ENCODE measurements around the gene IL10RA.
A peak's percentile ranks its signal among the peaks of the same experiment; 100 is the strongest.
"Not testable (repeated sequence)": the region's sequence is repeated elsewhere in the genome, so short reads cannot be mapped to it uniquely, and the experiment has no call there.

IL10RA gene
- long read RNA-seq, donor 1: 0 reads
- long read RNA-seq, donor 2: 0 reads
- long read RNA-seq, donor 3: 0 reads
- long read RNA-seq, donor 4, partial matches to known transcripts: 0 of 1 reads
- long read RNA-seq, donor 4, other reads (novel, unspliced or antisense): 0 of 1 reads
- long read RNA-seq, donor 5: 0 reads
- long read RNA-seq, donor 6: 0 reads
- long read RNA-seq, donor 7: 0 reads
- long read RNA-seq, donor 8: 0 reads

- peak; percentile 94 for DNase-seq
These were observed at the start of gene IL10RA for GRCh38 chr11:117985953-117986887. TSS of gene IL10RA (plus strand) at chr11:117986394. CDS start at chr11:117986468, 74 bp downstream.

GRCh38 chr11:117936973-117937372 lies 49.2 kb upstream of the IL10RA start:
- DNase-seq: no peak

GRCh38 chr11:117940736-117941135 lies 45.5 kb upstream of the IL10RA start:
- DNase-seq: no peak

- no peak for DNase-seq
These were observed 45.0 kb upstream of the IL10RA start for GRCh38 chr11:117941163-117941707.

- DNase-seq: no peak
These were observed 44.1 kb upstream of the IL10RA start for GRCh38 chr11:117941976-117942654.

- no peak for DNase-seq
These were observed 41.6 kb upstream of the IL10RA start for GRCh38 chr11:117944554-117944953.

GRCh38 chr11:117945047-117945810 lies 41.0 kb upstream of the IL10RA start:
- no peak for DNase-seq

- DNase-seq: no peak
These were observed 39.9 kb upstream of the IL10RA start for GRCh38 chr11:117946156-117946841.

- peak; percentile 73 for DNase-seq
These were observed 39.2 kb upstream of the IL10RA start for GRCh38 chr11:117946842-117947526.

GRCh38 chr11:117947751-117948150 lies 38.4 kb upstream of the IL10RA start:
- DNase-seq: not testable (repeated sequence)

GRCh38 chr11:117948466-117948865 lies 37.7 kb upstream of the IL10RA start:
- DNase-seq: not testable (repeated sequence)

GRCh38 chr11:117949062-117949461 lies 37.1 kb upstream of the IL10RA start:
- no peak for DNase-seq

- no peak for DNase-seq
These were observed 35.9 kb upstream of the IL10RA start for GRCh38 chr11:117950301-117950700.

- no peak for DNase-seq
These were observed 34.9 kb upstream of the IL10RA start for GRCh38 chr11:117950993-117951961.

GRCh38 chr11:117953024-117953671 lies 33.0 kb upstream of the IL10RA start:
- DNase-seq: no peak

GRCh38 chr11:117958949-117959348 lies 27.2 kb upstream of the IL10RA start:
- DNase-seq: no peak

- DNase-seq: no peak
These were observed 26.6 kb upstream of the IL10RA start for GRCh38 chr11:117959438-117960149.

GRCh38 chr11:117960406-117960805 lies 25.8 kb upstream of the IL10RA start:
- DNase-seq: no peak
